Pancreas (tissue), 10 donors: ENCODE data around the gene NAXE. TPM values are rescaled to one million over a fixed set of nuclear protein-coding genes. Genes with fewer than 3 reads are reported as not detected.

ENCODE experiments used
- ATAC-seq, 4 donors: fragments of 200-7000 bp; cut with Tn5 transposase; one replicate each; pipeline versions ENCODE4 v1.8.0 to v1.9.1; 2020; ENCODE audit warnings: mild to moderate bottlenecking in 4 of 4, moderate library complexity in 4 of 4
- DNase-seq, 6 donors: peaks; one replicate each; pipeline ENCODE4 v3.0.0-alpha.2; 2020
- FAIRE-seq: peaks from 2 replicates; lab custom pipeline; 2012; peaks lifted over from hg19 to GRCh38; lab: Jason Lieb, UNC
- H3K27ac ChIP-seq, 4 donors: fragments of 200-600 bp; sonication (generic); 1 replicate in 3 of 4; 2 replicates in 1 of 4; pipeline versions ENCODE4 v1.5.0 to v1.8.0; 2020
- H3K27me3 ChIP-seq, 4 donors: fragments of 200-600 bp; one replicate each; pipeline ENCODE4 v1.8.0; 2021
- H3K36me3 ChIP-seq, 3 donors: fragments of 200-600 bp; sonication (generic) in 1 of 3; one replicate each; pipeline versions ENCODE4 v1.5.0 to v1.8.0; 2020 to 2021
- H3K4me1 ChIP-seq, 3 donors: fragments of 200-600 bp; one replicate each; pipeline ENCODE4 v1.8.0; 2021
- H3K4me3 ChIP-seq, 4 donors: fragments of 200-600 bp; sonication (generic) in 2 of 4; one replicate each; pipeline versions ENCODE4 v1.5.0 to v1.8.0; 2020 to 2021
- H3K9me3 ChIP-seq, 4 donors: fragments of 200-600 bp; one replicate each; pipeline ENCODE4 v1.8.0; 2021
- WGBS, 2 donors: extraction: QIAGEN DNeasy Blood & Tissue Kit; methylation state at CpG; one replicate each; pipeline ENCODE4 v1.1.7; 2013; 5-methylcytosine and 5-hydroxymethylcytosine counted together
- intact Hi-C, 3 donors: fragments of 100-400 bp; cut with DNase I; formaldehyde crosslinking; loops; one replicate each; pipeline versions ENCODE4 v1.11.1 to v1.14.2; 2022
- polyA plus RNA-seq, 2 donors: library from polyadenylated mRNA; stranded (reverse); fragments of 200-250 nt; gene quantifications; one replicate each; pipeline ENCODE4 v1.2.3, GENCODE V29; 2013
- total RNA-seq, 6 donors: library from RNA; stranded (reverse); fragmentation: NEBNext Ultra II Directional in 4 of 6; extraction: Animal tissue kit (Norgen Biotek cat#: 25700) in 4 of 6; gene quantifications; one replicate each; pipeline versions ENCODE4 v1.2.1 to v1.2.4, GENCODE V29; 2021 to 2023
- TF ChIP-seq, protein P1 (sequence below), 4 donors: fragments of 200-600 bp; sonication (generic) in 3 of 4; IDR thresholded peaks; one replicate each; pipeline versions ENCODE4 v1.5.0 to v1.8.0; 2021; ENCODE audit warnings: antibody characterized with exemption in 4 of 4
- donor health status: healthy with polysubstance abuse.
- donor health status: DM: no; HTN: no; CAD: no; lungs with moderate emphysema.
- donor health status: DM: no; HTN: no; CAD: no.
- donor health status: control.
- donor health status: control.
- donor health status: Bipolar disorder and iron deficiency.
- donor health status: DM: yes; HTN: yes; CAD: no.
- donor health status: DM: no; HTN: no; CAD: no.
- donor health status: DM: no; HTN: no; CAD: no.
- donor health status: DM: yes; HTN: yes; CAD: no.

NAXE gene
- total and polyA plus RNA-seq, 8 donors = 23.9 to 60.4 (median 36.1) TPM

DNA sequence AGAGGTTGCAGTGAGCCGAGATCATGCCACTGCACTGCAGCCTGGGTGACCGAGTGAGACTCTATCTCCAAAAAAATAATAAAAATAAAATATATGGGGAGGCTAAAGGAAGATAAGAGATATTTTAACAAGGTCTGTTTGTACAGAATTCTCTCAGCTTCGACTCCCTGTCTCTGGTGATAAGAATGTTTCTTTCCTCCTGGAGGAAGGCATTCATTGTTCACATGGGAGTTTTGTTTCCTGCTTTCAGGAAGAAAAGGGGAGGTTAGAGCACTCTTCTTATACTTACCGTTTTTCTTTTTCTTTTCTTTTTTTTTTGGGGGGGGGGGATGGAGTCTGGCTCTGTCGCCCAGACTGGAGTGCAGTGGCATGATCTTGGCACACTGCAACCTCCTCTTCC is 2.0 kb upstream of the NAXE start:
- TF ChIP-seq, protein P1, sequence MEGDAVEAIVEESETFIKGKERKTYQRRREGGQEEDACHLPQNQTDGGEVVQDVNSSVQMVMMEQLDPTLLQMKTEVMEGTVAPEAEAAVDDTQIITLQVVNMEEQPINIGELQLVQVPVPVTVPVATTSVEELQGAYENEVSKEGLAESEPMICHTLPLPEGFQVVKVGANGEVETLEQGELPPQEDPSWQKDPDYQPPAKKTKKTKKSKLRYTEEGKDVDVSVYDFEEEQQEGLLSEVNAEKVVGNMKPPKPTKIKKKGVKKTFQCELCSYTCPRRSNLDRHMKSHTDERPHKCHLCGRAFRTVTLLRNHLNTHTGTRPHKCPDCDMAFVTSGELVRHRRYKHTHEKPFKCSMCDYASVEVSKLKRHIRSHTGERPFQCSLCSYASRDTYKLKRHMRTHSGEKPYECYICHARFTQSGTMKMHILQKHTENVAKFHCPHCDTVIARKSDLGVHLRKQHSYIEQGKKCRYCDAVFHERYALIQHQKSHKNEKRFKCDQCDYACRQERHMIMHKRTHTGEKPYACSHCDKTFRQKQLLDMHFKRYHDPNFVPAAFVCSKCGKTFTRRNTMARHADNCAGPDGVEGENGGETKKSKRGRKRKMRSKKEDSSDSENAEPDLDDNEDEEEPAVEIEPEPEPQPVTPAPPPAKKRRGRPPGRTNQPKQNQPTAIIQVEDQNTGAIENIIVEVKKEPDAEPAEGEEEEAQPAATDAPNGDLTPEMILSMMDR (IDR thresholded peaks at IDR 0.05) = no peak
- H3K27ac ChIP-seq = no peak overlapping the region
- H3K4me3 ChIP-seq = no peak overlapping the region
- intact Hi-C loops = no loop called here
- no peak for FAIRE-seq
- WGBS, 2 donors = 58 to 63% methylated on average over 5 of the region's 5 CpGs
- no peaks in the 10 kb centered on the region for H3K36me3 ChIP-seq
- H3K4me1 ChIP-seq = peaks cover 0 to 8% (median 4%) of the 10 kb centered on the region in 3 donors
- H3K27me3 ChIP-seq = no peaks in the 10 kb centered on the region
- no peak for ATAC-seq
- H3K9me3 ChIP-seq = no peaks in the 10 kb centered on the region
- DNase-seq = no peak

DNA sequence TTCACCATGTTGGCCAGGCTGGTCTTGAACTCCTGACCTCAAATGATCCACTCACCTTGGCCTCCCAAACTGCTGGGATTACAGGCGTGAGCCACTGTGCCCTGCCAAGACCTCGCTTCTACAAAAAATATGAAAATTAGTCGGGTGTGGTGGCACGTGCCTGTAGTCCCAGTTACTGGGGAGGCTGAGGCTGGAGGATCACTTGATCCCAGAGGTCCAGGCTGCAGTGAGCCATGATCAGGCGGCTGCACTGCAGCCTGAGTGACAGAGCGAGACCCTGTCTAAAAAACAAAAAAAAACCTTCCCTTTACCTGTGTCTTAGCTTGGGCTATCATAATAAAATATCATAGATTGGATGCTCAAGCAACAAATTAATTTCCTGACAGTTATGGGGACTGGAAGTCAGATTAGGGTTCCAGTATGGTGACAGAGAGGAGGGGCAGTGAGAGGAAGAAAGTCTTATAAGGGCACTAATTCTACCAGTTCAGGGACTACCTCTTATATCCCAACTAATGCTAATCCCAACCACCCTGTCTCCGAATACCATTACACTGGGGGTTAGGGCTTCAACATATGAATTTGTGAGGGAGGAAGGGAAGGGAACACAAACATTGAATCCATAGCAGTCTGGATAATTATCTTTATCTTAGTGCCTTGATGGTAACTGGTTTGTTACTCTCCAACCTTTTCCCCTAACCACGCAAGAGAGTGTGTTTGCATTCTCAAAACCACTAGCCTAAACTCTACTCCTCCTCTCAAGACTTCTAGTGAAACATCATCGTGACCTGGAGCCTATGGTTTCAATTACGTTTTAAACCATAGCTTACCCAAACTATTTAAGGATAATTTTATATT is 1.0 kb upstream of the NAXE start:
- WGBS, 2 donors = 83% methylated on average over 10 of the region's 10 CpGs
- H3K4me3 ChIP-seq = peak overlapping the region in 2 of 4 donors; percentile 72 to 92

GRCh38 chr1:156591181-156591431 is 470 bp upstream of the NAXE start:
- intact Hi-C loops = no loop called here
- TF ChIP-seq, protein P1 (IDR thresholded peaks at IDR 0.05) = no peak
- Histone ChIP-seq H3K27ac (peak overlapping the region; percentile 47 to 76 (median 60)), H3K4me1 (peaks cover 0 to 8% (median 4%) of the 10 kb centered on the region in 3 donors), H3K36me3 (peaks cover 0 to 13% (median 0%) of the 10 kb centered on the region in 3 donors), H3K27me3 (no peaks in the 10 kb centered on the region), H3K4me3 (peak overlapping the region; percentile 69 to 92 (median 74)), H3K9me3 (no peaks in the 10 kb centered on the region)
- WGBS, 2 donors = 18 to 21% methylated on average over 6 of the region's 6 CpGs
- no peak for FAIRE-seq
- DNase-seq = no peak
- no peak for ATAC-seq

More for the DNA sequence above, 1.0 kb upstream of the NAXE start:
- Histone ChIP-seq H3K4me1 (peaks cover 0 to 8% (median 4%) of the 10 kb centered on the region in 3 donors), H3K36me3 (peaks cover 0 to 8% (median 0%) of the 10 kb centered on the region in 3 donors), H3K27me3 (no peaks in the 10 kb centered on the region), H3K9me3 (no peaks in the 10 kb centered on the region), H3K27ac (peak overlapping the region in 2 of 4 donors; percentile 67 to 76)
- TF ChIP-seq, protein P1 (IDR thresholded peaks at IDR 0.05) = no peak
- FAIRE-seq = no peak
- no peak for ATAC-seq
- no peak for DNase-seq
- intact Hi-C loops = no loop called here

DNA sequence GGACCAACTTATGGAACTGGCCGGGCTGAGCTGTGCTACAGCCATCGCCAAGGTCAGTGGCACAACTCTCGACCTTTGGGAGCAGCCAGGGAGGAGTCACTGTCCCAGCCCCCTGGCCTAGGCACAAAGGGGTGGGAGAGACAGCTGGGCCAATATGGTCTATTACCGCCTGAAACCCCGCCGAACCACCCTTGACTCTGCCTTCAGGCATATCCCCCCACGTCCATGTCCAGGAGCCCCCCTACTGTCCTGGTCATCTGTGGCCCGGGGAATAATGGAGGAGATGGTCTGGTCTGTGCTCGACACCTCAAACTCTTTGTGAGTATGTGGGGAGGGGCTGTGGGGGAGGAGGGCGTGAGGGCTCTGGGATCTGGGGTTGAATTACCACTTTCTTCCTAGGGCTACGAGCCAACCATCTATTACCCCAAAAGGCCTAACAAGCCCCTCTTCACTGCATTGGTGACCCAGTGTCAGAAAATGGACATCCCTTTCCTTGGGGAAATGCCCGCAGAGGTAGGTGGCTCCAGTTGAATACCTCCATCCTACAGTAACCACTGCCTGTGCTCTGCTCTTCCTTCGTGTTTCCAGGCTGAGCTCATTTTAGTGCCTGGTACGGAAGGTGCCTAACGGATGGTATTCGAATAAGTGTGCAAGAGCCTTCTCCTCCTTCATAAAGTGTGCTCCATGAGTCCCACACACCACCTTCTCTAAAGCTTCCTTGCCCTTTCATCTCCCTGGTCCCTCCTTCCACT is 758 bp downstream of the NAXE start:
- DNase-seq (no peak), FAIRE-seq (no peak), ATAC-seq (peak in 1 of 4 donors; percentile 2)
- TF ChIP-seq, protein P1 (IDR thresholded peaks at IDR 0.05) = no peak
- intact Hi-C loops = no loop called here
- Histone ChIP-seq H3K27ac (peak overlapping the region; percentile 47 to 76 (median 55)), H3K9me3 (no peaks in the 10 kb centered on the region), H3K4me1 (peaks cover 0 to 8% (median 4%) of the 10 kb centered on the region in 3 donors), H3K27me3 (no peaks in the 10 kb centered on the region), H3K4me3 (peak overlapping the region; percentile 69 to 92 (median 74)), H3K36me3 (peaks cover 0 to 13% (median 0%) of the 10 kb centered on the region in 3 donors)
- WGBS, 2 donors = 47 to 51% methylated on average over 16 of the region's 16 CpGs
